IPS-NIHi7 (cell line): ENCODE results near the gene DNAJB8.

Source experiments
- DNase-seq: peaks from one replicate; pipeline ENCODE4 v3.0.0; 2012; ENCODE audit warnings: mixed read lengths; ENCODE audit errors: extremely low spot score

DNAJB8 gene

DNA sequence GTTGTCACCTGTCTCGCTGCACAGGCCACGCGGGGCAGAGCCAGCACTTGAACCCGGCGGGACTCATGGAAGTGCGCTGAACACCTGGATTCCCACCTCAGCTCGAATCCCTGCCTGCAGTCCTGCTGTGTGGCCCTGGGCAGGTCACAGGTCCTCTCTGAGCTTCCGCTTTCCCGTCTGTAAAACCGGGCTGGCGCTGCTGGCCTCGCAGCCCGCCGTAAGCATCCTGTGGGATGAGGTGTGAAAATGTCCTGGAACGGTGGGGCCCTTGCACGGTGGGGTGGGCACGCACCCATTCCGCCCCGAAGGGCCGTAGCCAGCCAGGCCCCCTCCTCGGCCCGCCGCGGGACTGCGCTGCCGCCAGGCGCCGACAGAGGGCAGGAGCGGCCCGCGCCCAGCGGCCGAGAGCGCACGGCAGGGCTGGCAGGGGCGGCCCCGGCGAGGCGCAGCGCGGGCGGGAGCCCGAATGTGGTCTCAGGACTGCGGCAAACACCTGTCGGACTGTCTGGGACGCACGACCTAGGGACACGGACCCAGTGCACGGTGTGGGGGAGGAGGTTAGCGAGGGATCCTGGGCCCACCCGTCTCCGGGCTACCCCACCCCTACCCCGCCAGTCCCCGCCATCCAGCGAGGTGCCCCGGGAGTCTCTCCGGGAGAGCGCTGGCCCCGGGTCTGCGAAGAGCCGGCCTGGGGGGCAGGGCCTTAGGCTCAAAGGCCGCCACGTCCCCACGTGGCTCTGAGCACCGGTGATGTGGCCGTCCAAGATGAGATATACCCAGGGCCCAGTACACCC lies 40.4 kb downstream of the DNAJB8 start:
- peak; percentile 95 for DNase-seq

DNA sequence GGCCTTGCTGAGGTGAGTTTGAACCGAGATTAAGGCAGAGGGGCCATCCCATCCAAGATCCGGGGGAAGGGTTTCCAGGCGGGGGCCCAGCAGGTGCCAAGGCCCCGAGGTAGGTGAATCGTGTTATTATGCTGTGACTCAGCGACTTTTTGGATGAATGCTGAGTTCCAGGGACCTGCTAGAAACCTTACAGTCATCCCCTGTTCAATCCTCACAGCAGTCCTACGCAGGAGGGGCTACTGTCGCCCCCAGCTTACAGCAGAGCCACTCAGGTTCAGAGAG lies 40.9 kb downstream of the DNAJB8 start:
- DNase-seq = no peak

DNA sequence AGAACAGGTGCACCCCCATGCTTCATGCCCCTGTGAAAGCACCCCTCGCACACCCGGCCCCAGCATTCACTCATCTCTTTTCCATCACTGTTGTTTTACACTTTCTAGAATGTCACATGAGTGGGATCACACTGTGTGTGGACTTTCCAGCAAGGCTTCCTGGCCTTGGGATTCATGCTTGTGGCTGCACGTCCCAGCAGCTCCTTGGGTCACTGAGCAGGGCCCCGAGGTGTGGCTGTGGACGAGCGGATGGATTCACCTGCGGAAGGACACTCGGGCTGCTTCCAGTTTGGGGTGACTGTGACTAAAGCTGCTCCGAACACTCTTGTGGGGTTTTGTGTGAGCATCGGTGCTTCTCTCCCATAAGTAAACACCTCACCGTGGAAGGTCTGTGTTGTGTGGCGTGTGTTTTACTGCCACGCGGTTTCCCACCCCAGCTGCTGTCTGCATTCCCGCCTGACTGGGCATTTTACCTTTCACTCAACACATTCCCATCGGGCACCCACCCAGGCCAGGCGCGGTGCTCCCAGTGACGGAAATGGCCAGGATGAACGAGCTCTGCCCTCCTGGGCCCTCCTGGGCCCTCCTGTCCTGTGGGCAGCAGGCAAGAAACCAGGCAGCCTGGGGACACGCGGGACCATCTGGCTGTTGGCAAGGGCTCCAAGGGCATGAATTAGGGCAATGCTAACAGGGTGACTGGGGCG lies 41.4 kb downstream of the DNAJB8 start:
- no peak for DNase-seq

DNA sequence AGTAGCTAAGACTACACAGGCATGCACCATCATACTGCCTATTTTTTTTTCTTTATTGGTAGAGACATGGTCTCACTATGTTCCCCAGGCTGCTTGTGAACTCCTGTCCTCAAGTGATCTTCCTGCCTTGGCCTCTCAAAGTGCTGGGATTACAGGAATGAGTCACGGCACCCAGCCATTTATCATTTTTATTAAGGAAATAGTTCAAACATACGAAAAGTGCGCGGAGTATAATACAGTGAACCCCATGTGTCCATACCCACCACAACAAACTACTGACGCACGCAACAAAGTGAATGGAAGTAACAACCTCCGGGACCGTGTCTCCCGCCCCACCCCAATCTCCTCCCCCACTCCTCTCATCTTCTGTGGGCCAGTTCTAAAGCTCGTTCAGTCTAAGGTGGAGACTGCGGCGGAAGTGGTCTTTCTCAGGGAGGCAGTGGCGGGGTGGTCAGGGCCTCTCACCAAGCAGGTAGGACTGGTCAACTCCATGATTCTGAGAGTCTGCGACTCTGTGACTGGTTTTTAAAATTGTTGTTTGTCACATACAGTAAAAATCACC lies 42.1 kb downstream of the DNAJB8 start:
- DNase-seq = no peak

DNA sequence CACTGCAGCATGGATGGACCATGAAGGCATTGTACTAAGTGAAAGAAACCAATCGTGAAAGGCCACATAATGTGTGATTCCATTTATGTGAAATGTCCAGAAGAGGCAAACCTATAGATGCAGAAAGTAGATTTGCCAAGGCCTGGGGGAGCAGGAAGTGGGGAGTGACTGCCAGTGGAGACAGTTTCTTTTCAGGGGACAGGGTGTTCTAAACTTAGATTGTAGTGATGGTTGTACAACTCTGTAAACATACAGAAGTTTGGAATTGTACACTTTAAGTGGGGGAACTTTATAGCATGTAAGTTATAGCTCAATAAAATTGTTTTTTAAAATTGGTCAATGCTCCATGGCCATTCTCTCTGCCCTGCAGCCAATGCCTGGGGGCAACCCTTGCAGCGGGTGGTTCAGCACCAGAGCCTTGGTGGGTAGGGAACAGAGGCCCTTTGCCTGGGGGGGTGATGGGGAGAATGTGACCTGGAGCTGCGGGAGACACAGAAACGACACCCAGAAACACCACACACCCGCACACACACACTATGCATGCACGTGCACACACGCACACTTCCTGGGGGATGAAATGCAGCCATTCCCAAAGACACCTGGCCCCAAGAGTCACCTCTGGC lies 43.1 kb downstream of the DNAJB8 start:
- no peak for DNase-seq

DNA sequence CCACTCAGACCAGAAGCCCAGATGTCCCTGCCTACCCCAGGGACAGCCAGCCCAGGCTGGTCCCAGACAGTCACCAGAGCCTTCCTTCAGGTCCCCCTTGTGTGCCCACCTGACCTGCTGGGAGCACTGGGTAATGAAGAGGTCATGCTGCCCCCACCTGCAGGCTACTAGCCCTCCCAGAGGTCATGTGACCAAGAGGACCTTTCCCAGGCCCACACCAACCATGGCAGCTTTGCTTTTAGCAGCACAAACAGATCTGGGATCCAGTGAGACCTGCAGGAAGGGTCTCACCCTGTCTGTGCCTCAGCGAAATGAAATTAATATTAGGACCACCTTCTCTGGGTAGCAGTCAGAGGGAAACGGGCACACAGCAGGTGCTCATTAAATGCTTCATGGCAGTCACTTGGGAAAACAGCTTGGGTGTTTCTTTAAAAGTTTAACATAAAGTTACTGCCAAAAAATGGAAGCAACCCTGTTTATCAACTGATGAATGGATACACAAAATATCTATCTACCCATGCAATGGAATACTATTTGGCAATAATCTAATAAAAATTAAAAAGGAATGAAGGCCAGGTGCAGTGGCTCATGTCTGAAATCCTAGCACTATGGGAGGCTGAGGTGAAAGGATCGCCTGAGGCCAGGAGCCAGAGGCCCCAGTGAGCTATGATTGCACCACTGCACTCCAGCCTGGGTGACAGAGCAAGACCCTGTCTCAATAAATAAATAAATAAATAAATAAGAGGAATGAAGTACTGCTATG lies 43.7 kb downstream of the DNAJB8 start:
- DNase-seq = no peak

DNA sequence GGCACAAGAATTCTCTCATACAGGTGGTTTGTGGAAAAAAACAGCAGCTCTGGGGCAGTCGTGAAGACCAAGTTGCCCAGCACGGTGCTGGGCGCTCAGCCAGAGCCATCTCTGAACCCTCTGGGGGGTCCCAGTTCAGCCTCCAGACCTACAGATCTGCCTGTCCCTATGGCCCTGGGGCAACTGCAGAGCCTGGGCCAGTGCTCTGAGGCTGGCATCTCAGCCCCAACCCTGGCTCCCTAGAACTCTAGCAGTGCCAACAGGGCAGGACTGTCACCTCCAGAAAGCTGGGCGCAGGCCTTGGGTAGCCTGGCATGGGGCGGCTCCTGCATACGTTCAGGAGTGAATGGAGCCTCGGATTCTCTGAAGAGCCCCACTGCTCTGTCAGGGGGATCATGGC lies 44.7 kb downstream of the DNAJB8 start:
- DNase-seq = no peak

DNA sequence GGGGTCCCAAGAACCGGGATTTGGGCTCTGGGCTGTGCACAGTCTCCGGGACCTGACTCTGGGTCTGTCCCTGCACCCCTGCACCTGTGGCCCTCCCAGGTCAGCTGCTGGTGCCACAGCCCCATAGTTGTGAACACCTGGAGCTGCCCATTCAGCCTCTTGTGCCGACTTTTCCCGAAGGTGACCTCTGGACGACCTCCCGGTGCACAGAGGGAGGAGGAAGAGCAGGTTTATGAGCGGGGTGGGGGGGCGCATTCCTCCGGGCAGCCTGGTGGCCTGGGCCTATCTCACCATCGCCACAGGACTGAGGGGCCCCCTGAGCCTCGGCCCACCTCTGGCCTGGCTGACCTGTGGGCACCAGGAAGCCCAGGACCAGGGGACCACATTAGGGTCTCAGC lies 45.3 kb downstream of the DNAJB8 start:
- no peak for DNase-seq

DNA sequence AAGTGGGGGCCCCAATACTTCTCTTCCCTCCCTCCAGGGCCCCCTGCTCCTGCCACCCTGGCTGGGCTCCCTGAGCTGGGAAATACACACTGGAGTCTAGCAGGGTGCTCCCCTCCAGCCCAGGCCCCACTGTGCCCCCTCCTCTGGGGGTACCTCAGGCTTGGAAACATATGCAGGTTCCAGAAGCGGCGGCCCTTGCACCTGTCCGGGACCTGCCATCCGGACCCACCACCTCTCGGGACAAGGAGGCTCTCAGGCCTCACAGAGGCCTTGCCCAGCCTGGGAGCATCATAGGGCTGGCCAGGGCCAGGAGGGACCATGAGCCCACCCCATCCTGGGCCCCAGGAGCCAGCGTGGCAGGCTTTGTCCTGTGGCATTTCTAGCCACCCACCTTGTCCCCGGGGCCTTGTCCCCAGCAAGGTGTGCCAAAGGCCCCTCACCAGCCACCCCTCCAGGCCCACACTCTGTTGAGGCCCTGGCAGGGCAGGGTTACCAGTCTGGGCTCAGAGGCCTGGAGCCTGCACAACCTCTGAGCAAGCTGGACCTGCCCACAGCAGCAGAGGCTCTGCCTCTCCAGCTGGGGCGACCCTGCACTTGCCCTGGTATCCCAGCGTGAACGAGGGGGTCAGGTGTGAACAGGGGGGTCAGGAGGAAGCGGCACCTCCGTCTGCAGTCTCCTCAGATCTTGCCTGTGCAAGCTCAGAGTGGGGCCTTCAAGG lies 45.8 kb downstream of the DNAJB8 start:
- no peak for DNase-seq

DNA sequence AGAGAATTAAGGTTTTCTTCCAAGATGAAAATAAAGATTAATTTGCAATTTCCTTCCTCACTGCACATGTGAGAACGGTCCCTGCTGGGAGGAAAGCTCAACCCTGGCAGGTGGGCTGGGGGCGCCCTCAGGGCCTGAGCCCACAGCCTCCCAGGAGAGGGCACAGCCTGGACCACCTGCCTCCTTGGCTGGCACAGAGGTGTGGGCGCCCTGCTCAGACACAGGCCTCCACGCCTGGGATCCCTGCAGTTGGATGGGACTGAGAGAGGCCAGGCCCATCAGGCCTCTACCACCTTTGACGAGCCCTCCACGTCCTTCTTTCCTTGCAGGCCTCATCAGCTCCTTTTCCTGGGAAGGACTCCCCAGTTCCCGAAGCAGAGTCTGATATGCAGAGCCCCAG lies 46.4 kb downstream of the DNAJB8 start:
- no peak for DNase-seq

DNA sequence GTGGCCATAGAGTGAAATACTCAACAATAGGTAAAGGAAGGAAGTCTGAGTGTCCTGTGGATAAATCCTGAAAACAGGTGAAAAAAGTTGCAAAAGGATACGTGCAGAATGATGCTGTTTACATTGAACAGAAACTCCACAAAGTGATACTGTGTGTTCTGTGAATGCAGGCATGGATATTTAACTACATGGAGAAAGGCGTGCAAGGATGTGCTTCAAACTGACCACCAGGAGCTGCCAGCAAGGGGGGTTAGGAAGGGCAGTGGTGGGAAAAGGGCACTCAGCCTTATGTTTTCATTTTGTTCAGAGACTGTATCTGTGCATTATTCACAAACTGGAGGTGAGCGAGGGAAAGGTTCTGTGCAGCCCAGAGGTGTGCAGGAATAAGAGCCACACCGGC lies 47.4 kb downstream of the DNAJB8 start:
- DNase-seq = no peak

DNA sequence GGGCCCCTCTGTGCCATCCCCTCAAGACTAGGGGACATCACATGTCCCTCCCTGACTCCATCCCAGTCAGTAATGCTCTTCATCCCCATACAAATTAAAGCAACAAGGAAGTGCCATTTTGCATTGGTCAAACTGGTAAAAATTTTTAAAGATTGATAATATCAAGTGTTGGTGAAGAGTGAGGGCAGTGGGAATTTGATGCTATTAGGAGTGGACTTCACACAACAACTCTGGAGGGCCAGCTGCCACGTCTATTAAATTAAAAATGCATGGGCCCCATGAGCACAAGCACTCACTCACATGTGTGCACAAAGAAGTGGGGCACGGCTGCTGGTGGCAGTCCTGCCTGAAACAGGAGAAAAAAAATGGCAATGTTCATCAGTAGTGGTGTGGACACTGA lies 47.8 kb downstream of the DNAJB8 start:
- DNase-seq = no peak

DNA sequence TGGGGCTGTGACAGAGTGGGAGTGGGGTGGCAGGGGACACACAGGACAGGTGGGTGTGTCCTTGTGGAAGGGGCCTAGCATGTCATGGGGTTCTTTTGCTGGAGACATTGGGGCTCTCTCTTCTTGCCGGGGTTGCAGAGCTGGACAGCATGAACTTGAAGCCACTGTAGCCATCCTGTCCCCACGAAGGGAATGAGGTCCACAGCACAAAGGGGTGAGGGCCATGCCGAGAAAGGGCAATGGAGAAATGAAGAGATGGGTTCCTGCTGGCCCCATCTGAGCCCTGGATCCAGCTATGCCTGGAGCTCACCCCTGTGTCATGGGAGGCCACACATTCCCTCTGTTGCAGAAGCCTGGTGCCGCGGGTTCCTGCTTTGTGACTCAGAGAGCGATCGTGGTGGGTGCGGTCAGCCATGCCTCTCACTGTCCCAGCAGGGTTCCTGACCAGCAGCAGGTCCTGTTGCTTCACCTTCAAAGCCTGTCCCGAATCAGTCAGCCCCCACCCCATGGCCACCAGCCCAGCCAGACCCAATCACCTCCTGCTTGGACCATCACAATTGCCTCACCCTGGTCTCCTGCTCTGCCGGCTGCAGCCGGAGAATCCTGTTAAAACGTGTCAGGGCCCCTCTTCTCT lies 50.0 kb downstream of the DNAJB8 start:
- DNase-seq = peak; percentile 59

DNA sequence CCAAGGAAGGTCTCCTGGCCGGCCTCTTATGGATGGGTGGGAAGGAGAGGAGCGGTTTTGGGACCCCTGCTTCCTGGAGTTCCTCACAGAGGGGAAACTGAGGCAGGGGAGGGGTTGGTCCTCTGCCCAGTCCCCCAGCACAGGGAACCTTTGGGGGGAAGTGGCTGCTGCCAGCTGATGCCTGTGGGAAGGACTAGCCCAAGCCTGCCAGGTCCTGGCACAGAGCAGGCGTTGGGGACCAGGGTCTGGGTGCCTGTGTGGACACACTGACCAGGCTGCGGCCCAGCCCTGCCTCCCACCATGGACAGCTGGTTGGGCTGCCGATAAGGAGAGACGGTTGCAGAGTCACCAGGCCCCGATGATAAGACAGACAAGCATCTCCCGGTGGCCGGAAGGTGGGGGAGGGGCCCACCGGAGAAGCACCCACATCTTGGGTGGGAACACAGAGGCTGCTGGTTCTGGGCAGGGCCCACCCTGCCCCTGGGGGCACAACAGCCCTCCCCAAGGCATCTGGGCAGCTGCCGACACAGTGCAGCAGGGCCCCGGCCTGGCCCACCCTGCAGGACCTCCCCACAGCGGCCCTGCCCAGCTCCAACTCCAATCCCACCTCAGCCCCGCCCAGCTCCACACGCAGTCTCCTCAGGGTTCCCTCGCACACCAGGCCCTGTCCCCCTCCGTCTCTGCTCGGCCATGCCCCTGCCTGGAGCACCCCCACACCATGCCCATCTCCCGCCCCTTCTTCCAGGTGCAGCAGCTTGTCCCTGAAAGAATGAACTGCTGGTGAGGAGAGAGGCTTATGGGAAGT lies 50.7 kb downstream of the DNAJB8 start:
- DNase-seq = no peak

DNA sequence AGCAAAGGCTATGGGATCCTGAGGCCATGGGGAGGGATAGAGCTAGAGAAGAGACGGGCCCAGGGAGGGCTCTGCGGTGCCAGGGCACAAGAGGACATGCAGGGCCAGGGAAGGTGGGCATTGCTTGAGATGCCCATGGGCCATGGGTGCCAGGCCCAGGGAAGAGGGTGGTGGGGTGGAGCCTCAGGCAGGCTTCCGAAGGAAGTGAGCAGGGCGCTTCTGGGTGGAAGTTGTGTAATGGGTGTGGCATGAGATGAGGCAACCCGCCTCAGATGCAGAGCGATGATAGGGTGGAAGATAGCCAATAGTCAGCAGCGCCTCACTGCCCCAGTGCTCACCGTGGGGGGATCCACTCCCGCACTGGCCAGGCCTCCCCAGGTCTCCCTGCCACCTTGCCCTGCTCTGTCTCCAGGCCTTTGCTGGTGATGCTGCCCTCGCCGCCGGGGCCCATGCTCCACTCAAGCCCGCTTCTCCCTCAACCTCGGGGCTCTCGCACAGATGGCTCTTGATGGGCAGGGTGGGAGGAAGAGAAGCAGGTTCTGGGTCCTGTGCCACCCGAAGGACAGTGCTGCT lies 51.4 kb downstream of the DNAJB8 start:
- DNase-seq = no peak

DNA sequence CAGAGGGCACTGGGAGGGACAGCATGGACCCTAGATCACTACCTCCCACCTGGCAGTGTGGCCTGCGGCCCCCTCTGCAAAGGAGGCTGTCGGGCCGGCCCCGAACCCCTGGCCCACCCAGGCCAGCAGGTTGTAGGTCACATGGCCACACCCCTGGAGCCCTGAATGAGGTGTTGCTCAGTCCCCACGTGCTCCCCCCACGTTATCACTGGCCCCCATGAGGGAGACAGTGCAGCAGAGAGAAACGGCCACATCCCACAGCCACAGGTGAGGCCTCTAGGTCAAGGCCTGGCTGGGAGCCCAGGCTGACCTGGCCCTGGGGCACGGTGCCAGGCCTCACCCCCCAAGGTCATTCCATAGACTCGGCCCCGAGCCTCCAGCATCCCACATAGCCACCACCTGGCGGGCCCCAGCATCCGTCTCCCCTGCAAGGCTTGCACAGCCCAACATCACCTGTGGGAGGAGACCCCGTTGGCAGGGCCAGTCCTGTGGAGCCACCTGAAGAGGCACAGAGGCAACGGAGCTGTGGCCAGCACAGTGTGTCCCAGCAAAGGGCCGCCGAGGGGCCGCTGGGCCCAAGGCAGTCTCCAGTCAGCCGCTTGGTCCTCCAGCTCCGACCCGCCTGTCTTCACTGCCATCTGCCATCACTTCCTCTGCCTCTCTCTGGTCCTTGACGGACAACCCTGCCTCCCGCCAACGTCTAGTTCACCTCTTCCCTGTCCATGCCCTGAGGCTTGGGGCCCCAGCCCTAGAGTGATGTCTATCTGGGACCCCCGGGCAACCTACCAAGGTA lies 53.1 kb downstream of the DNAJB8 start:
- no peak for DNase-seq

DNA sequence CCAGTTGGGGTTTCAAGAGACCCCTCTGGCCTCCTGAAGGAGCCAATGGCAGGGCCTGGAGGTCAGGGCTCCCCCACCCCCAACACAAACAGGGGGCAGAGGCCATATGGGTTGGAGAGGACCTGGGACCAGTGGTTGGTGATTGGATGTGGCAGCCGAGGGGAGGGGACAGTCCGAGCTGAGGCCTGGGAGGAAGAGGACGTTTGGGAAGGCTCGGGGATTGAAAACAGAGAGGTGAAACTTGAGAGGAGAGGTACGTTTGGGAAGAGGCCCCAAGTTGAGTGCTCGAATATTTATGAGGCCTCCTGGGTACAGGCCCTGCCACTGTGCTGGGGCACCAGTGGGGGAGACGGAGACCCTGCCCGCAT lies 53.7 kb downstream of the DNAJB8 start:
- peak; percentile 58 for DNase-seq
